AG10803 (cell line): ENCODE data around the gene NOC2L.
A peak's percentile ranks its signal among the peaks of the same experiment; 100 is the strongest.

Source experiments
- DNase-seq: peaks from one replicate; pipeline ENCODE4 v3.0.0; 2010; ENCODE audit warnings: low read depth
- H3K4me3 ChIP-seq: 2 replicates; pipeline ENCODE4 v1.5.1; 2011; ENCODE audit warnings: mild to moderate bottlenecking, low read length, control low read depth
- CTCF ChIP-seq: conservative IDR thresholded peaks from 2 replicates; pipeline ENCODE4 v1.5.1; 2011; ENCODE audit warnings: mild to moderate bottlenecking, low read length, control low read depth, inconsistent platforms

The NOC2L gene

GRCh38 chr1:906600-907420, 52.2 kb downstream of the NOC2L start:
- no peak overlapping the region for H3K4me3 ChIP-seq
- DNase-seq: peak; percentile 43
- no peak for TF ChIP-seq CTCF

- TF ChIP-seq CTCF: no peak
- DNase-seq: no peak
- H3K4me3 ChIP-seq: no peak overlapping the region
Observed at GRCh38 chr1:905811-906599, 53.1 kb downstream of the NOC2L start.

- H3K4me3 ChIP-seq: peak overlapping the region; percentile 55
- TF ChIP-seq CTCF: no peak
- no peak for DNase-seq
Observed at GRCh38 chr1:905071-905749, 53.8 kb downstream of the NOC2L start.

GRCh38 chr1:904310-904950, 54.6 kb downstream of the NOC2L start:
- DNase-seq: peak; percentile 80
- peak; percentile 45 for TF ChIP-seq CTCF
- H3K4me3 ChIP-seq: peak overlapping the region; percentile 55

- no peak for DNase-seq
- H3K4me3 ChIP-seq: peak overlapping the region; percentile 35
- TF ChIP-seq CTCF: no peak
Observed at GRCh38 chr1:903721-904271, 55.3 kb downstream of the NOC2L start.

- no peak for TF ChIP-seq CTCF
- no peak for DNase-seq
- H3K4me3 ChIP-seq: no peak overlapping the region
Observed at GRCh38 chr1:903305-903704, 55.8 kb downstream of the NOC2L start.
